Subcutaneous adipose tissue (tissue), 4 donors: Measurements from ENCODE around the gene AGTR2. TPM values are rescaled to one million over a fixed set of nuclear protein-coding genes. Genes with fewer than 3 reads are reported as not detected.

Experiments
- total RNA-seq, 4 donors: library from RNA; depleted of rRNA; stranded (reverse); fragments of >200 nt; gene quantifications; one replicate each; pipeline ENCODE4 v1.1.0, GENCODE V29; 2016
- TF ChIP-seq, protein P1 (sequence below): fragments of 450-650 bp; IDR thresholded peaks from one replicate; pipeline ENCODE4 v1.5.1; 2016; ENCODE audit warnings: low read depth, mild to moderate bottlenecking, control low read depth, antibody characterized with exemption, moderate library complexity

AGTR2 gene
- total RNA-seq = not detected

DNA sequence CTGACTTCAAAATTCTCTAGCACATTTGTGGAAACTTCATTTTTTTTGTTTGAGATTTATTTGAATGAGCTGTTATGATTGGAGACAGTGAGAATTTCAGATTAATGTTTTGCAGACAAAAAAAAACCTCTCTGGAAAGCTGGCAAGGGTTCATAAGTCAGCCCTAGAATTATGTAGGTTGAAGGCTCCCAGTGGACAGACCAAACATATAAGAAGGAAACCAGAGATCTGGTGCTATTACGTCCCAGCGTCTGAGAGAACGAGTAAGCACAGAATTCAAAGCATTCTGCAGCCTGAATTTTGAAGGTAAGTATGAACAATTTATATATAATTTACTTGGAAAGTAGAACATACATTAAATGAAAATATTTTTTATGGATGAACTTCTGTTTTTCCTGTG is at the start of gene AGTR2:
AGTR2 (plus strand) TSS at position 234 of the 400 bp plus-strand sequence. CDS start 1,537 bp downstream, outside the sequence.
- TF ChIP-seq, protein P1, sequence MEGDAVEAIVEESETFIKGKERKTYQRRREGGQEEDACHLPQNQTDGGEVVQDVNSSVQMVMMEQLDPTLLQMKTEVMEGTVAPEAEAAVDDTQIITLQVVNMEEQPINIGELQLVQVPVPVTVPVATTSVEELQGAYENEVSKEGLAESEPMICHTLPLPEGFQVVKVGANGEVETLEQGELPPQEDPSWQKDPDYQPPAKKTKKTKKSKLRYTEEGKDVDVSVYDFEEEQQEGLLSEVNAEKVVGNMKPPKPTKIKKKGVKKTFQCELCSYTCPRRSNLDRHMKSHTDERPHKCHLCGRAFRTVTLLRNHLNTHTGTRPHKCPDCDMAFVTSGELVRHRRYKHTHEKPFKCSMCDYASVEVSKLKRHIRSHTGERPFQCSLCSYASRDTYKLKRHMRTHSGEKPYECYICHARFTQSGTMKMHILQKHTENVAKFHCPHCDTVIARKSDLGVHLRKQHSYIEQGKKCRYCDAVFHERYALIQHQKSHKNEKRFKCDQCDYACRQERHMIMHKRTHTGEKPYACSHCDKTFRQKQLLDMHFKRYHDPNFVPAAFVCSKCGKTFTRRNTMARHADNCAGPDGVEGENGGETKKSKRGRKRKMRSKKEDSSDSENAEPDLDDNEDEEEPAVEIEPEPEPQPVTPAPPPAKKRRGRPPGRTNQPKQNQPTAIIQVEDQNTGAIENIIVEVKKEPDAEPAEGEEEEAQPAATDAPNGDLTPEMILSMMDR = no peak

GRCh38 chrX:116135277-116135676 is 35.3 kb upstream of the AGTR2 start:
- TF ChIP-seq, protein P1 = no peak

DNA sequence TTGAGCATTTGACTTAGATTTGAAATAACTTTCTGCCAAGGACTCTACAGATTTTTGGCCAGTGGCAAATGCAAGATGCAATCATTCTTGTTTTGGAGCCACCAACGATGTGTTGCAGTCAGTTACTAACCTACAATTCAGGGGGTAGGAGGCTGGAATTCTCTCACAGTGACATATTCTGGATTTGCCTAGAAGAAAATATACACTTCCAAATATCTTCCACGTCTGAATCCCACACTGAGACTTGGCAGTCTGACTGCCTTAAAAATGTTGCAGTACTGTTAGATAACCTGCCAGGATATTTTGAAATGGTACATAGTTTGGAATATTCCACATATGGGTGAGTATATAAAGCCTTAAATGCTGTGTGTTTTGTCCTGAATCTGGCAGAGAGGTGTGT is 27.6 kb upstream of the AGTR2 start:
- TF ChIP-seq, protein P1 = no peak

DNA sequence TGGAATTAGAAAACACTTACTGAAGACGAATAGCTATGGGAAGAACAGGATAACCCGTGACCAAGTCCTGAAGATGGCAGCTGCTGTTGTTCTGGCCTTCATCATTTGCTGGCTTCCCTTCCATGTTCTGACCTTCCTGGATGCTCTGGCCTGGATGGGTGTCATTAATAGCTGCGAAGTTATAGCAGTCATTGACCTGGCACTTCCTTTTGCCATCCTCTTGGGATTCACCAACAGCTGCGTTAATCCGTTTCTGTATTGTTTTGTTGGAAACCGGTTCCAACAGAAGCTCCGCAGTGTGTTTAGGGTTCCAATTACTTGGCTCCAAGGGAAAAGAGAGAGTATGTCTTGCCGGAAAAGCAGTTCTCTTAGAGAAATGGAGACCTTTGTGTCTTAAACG is 2.4 kb downstream of the AGTR2 start:
- TF ChIP-seq, protein P1 = no peak

DNA sequence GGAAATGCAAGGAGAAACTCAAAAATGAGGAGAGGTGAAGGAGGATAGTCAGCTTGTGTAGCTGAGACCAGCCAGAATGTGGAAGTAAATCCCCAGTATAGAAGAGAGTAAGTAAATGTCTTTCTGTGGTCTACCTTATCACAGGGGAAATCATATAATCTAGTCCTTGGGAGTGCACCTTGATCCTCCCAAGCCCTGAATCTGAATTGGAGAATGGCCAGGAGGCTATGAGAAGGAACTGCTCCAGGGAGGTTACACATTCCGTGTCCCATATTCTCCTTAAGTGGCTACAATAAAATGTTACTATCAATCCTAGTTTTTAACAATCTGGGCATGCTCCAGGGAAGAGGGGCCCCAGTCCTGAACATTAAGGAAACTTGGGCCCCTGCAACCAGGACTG is 10.8 kb downstream of the AGTR2 start:
- TF ChIP-seq, protein P1 = no peak

DNA sequence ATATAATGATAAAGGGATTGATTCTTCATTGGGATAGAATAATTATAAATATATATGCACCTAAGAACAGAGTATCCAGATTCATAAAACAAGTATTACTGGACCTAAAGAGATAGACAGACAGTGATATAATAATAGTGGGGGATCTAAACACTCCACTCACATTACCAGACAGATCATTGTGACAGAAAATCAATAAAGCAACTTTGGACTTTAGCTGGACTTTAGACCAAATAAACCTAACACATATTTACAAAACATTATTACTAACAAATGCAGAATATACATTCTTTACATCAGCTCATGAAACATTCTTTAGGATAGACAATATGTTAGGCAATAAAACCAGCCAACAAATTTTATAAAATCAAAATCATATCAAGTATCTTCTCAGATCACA is 14.6 kb downstream of the AGTR2 start:
- TF ChIP-seq, protein P1 = no peak

GRCh38 chrX:116194649-116195048 is 24.1 kb downstream of the AGTR2 start:
- TF ChIP-seq, protein P1 = no peak
